Measurements from ENCODE around the gene PGBD1.
"Not testable (repeated sequence)": the region's sequence is repeated elsewhere in the genome, so short reads cannot be mapped to it uniquely, and the experiment has no call there.

PGBD1 gene

GRCh38 chr6:28274888-28275287 is 6.5 kb upstream of the PGBD1 start:
- no peak for DNase-seq

- DNase-seq, result no peak
Measured at GRCh38 chr6:28277746-28278145, 3.6 kb upstream of the PGBD1 start.

GRCh38 chr6:28280595-28281287 is 631 bp upstream of the PGBD1 start:
- no peak for DNase-seq

GRCh38 chr6:28282926-28283325 is 1.6 kb downstream of the PGBD1 start:
- DNase-seq, result no peak

- no peak for DNase-seq
Measured at GRCh38 chr6:28291573-28291972, 10.2 kb downstream of the PGBD1 start.

- DNase-seq, result no peak
Measured at GRCh38 chr6:28295326-28295725, 14.0 kb downstream of the PGBD1 start.

- no peak for DNase-seq
Measured at GRCh38 chr6:28296520-28297060, 15.2 kb downstream of the PGBD1 start.

- DNase-seq, result no peak
Measured at GRCh38 chr6:28303570-28303969, 22.2 kb downstream of the PGBD1 start.

GRCh38 chr6:28306363-28306762 is 25.0 kb downstream of the PGBD1 start:
- DNase-seq, result not testable (repeated sequence)

- no peak for DNase-seq
Measured at GRCh38 chr6:28311139-28311823, 29.9 kb downstream of the PGBD1 start.

- no peak for DNase-seq
Measured at GRCh38 chr6:28312939-28313338, 31.6 kb downstream of the PGBD1 start.

- DNase-seq, result no peak
Measured at GRCh38 chr6:28315628-28316027, 34.3 kb downstream of the PGBD1 start.

- not testable (repeated sequence) for DNase-seq
Measured at GRCh38 chr6:28317866-28318265, 36.5 kb downstream of the PGBD1 start.

- DNase-seq, result no peak
Measured at GRCh38 chr6:28322661-28323060, 41.3 kb downstream of the PGBD1 start.

GRCh38 chr6:28323813-28324424 is 42.5 kb downstream of the PGBD1 start:
- no peak for DNase-seq

GRCh38 chr6:28326371-28326948 is 45.1 kb downstream of the PGBD1 start:
- DNase-seq, result no peak

GRCh38 chr6:28330041-28330440 is 48.7 kb downstream of the PGBD1 start:
- no peak for DNase-seq

- no peak for DNase-seq
Measured at GRCh38 chr6:28333047-28333446, 51.7 kb downstream of the PGBD1 start.

GRCh38 chr6:28333599-28334018 is 52.2 kb downstream of the PGBD1 start:
- DNase-seq, result no peak

- no peak for DNase-seq
Measured at GRCh38 chr6:28334286-28335039, 53.1 kb downstream of the PGBD1 start.

GRCh38 chr6:28335040-28335563 is 53.7 kb downstream of the PGBD1 start:
- no peak for DNase-seq

- peak; percentile 80 for DNase-seq
Measured at GRCh38 chr6:28335564-28336283, 54.4 kb downstream of the PGBD1 start, which contains the start of gene ZSCAN31. TSS of gene ZSCAN31 (minus strand) at chr6:28336148. CDS start at chr6:28329683, 6,465 bp downstream.
